Lung (tissue), 12 donors: ENCODE data around the gene SIL1. TPM values are rescaled to one million over a fixed set of nuclear protein-coding genes. Genes with fewer than 3 reads are reported as not detected.

Experiments used
- ATAC-seq: fragments of 200-7000 bp; cut with Tn5 transposase; one replicate; pipeline ENCODE4 v1.9.1; 2020; ENCODE audit warnings: moderate number of reproducible peaks; ENCODE audit not compliant: insufficient read depth, low FRiP score
- DNase-seq, 3 donors: peaks; one replicate each; pipeline ENCODE4 v3.0.0-alpha.2; 2013 to 2017
- H3K27ac ChIP-seq, 2 donors: one replicate each; pipeline ENCODE4 v1.5.1; 2013; ENCODE audit warnings: mild to moderate bottlenecking in 2 of 2, moderate library complexity in 2 of 2, control low read depth in 1 of 2, inconsistent platforms in 1 of 2, low read depth in 1 of 2, low read length in 1 of 2
- H3K27me3 ChIP-seq, 3 donors: one replicate each; pipeline ENCODE4 v1.5.1; 2013; ENCODE audit warnings: low read length in 2 of 3; ENCODE audit not compliant: control insufficient read depth in 3 of 3, insufficient read depth in 3 of 3
- H3K36me3 ChIP-seq, 4 donors: one replicate each; pipeline ENCODE4 v1.5.1; 2013; ENCODE audit warnings: low read length in 4 of 4, mild to moderate bottlenecking in 1 of 4, moderate library complexity in 1 of 4; ENCODE audit not compliant: control insufficient read depth in 4 of 4, insufficient read depth in 4 of 4
- H3K4me1 ChIP-seq, 5 donors: one replicate each; pipeline ENCODE4 v1.5.1; 2013; ENCODE audit warnings: low read length in 5 of 5, mild to moderate bottlenecking in 2 of 5, moderate library complexity in 1 of 5; ENCODE audit not compliant: control insufficient read depth in 5 of 5, insufficient read depth in 5 of 5
- H3K4me3 ChIP-seq: one replicate; pipeline ENCODE4 v1.5.1; 2013; ENCODE audit warnings: mild to moderate bottlenecking, control low read depth, moderate library complexity
- H3K9ac ChIP-seq, 2 donors: one replicate each; pipeline ENCODE4 v1.5.1; 2013; ENCODE audit warnings: low read length in 2 of 2, control low read depth in 1 of 2; ENCODE audit not compliant: insufficient read depth in 1 of 2
- H3K9me3 ChIP-seq, 4 donors: one replicate each; pipeline ENCODE4 v1.5.1; 2013; ENCODE audit warnings: low read length in 3 of 4, mild to moderate bottlenecking in 1 of 4, moderate library complexity in 1 of 4; ENCODE audit not compliant: control insufficient read depth in 4 of 4, insufficient read depth in 3 of 4
- WGBS, 2 donors: extraction: QIAGEN DNeasy Blood & Tissue Kit; methylation state at CpG; one replicate each; pipeline ENCODE4 v1.1.7; 2013; 5-methylcytosine and 5-hydroxymethylcytosine counted together
- polyA plus RNA-seq, 2 donors: library from polyadenylated mRNA; stranded (reverse); fragments of 200-250 nt; gene quantifications; one replicate each; pipeline ENCODE4 v1.2.1, GENCODE V29; 2013
- total RNA-seq, 2 donors: library from RNA; depleted of rRNA in 1 of 2; stranded (reverse); fragments of >200 nt in 1 of 2; gene quantifications; one replicate each; pipeline ENCODE4 v1.2.1, GENCODE V29; 2014 to 2021
- TF ChIP-seq, protein P1 (sequence below): IDR thresholded peaks from 2 replicates; pipeline ENCODE4 v1.5.1; 2012; ENCODE audit warnings: mild to moderate bottlenecking; ENCODE audit errors: control extremely low read depth, extremely low read depth
- donor health status: control.
- donor health status: control.
- donor health status: Bipolar disorder and iron deficiency.
- donor health status: healthy.
- donor health status: DM: yes; HTN: yes; CAD: no.

Gene SIL1
- total and polyA plus RNA-seq, 4 donors, result 38.5 to 109 (median 78.4) TPM

DNA sequence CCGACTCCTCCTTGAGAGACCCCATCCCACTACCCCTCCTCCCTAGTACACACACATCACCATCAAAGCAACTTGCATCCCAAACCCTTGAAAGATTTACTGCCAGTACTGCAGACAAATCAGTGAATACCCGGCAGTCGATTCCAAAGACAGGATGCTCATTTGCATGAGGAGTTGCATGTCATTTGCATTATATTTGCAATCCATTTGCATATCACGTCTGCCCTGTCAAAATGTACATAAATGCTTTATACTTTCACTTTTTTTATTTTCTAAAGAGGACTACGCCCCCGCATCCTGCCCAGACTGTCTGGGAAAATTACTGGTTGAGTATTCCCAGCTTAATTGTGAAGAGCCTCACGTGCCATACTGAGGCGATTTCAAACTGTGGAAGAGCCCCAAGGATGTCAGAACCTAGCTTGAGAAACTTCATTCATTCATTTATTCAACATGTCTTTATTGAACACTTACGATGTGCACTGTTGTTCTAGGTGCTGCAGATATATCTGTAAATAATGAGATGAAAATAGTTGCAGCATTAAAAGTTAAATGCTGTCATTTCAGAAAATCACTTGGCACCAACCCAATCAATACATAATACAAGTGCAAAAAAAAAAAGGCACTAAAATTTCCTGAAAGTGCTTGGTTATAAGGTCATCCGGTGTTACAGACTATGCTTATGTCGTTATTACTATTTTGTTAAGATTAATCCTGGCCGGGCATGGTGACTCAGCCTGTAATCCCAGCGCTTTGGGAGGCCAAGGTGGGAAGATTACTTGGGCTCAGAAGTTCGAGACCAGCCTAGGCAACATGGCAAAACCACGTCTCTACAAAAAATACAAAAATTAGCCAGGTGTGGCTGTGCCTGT, 17.2 kb upstream of the SIL1 start:
- no peak overlapping the region for H3K9ac ChIP-seq
- ATAC-seq (no peak), DNase-seq (no peak)
- TF ChIP-seq, protein P1, sequence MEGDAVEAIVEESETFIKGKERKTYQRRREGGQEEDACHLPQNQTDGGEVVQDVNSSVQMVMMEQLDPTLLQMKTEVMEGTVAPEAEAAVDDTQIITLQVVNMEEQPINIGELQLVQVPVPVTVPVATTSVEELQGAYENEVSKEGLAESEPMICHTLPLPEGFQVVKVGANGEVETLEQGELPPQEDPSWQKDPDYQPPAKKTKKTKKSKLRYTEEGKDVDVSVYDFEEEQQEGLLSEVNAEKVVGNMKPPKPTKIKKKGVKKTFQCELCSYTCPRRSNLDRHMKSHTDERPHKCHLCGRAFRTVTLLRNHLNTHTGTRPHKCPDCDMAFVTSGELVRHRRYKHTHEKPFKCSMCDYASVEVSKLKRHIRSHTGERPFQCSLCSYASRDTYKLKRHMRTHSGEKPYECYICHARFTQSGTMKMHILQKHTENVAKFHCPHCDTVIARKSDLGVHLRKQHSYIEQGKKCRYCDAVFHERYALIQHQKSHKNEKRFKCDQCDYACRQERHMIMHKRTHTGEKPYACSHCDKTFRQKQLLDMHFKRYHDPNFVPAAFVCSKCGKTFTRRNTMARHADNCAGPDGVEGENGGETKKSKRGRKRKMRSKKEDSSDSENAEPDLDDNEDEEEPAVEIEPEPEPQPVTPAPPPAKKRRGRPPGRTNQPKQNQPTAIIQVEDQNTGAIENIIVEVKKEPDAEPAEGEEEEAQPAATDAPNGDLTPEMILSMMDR, result no peak
- no peak overlapping the region for H3K4me3 ChIP-seq
- no peaks in the 10 kb centered on the region for H3K27me3 ChIP-seq
- peaks cover 0 to 2% (median 0%) of the 10 kb centered on the region in 4 donors for H3K9me3 ChIP-seq
- no peak overlapping the region for H3K27ac ChIP-seq
- peaks cover 0 to 3% (median 0%) of the 10 kb centered on the region in 5 donors for H3K4me1 ChIP-seq
- no peaks in the 10 kb centered on the region for H3K36me3 ChIP-seq
- WGBS, 2 donors, result 66 to 76% methylated on average over 15 of the region's 15 CpGs

DNA sequence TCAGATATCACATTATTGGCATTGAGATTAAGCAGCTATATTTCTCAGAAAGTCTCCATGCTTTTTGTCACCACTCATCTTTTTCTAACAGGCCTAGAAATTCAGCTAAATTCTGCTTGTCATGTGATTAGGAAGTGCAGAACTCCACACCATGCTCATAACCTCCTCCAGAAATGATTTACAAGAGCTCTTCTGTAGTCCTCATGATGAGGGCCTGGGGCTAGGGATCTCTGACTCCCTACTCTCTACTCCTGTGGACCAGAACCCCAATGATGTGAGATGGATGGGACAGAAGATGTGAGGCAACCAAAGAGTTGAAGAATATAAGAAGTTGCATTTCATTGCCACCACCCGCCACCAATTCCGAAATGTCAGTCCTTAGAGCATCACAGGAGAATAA, 16.5 kb upstream of the SIL1 start:
- H3K9ac ChIP-seq, result no peak overlapping the region
- H3K36me3 ChIP-seq, result no peaks in the 10 kb centered on the region
- H3K9me3 ChIP-seq, result peaks cover 0 to 2% (median 0%) of the 10 kb centered on the region in 4 donors
- no peak for DNase-seq
- 95 to 96% methylated on average over 2 of the region's 2 CpGs for WGBS, 2 donors
- ATAC-seq, result no peak
- no peak overlapping the region for H3K27ac ChIP-seq
- H3K4me1 ChIP-seq, result peaks cover 0 to 3% (median 0%) of the 10 kb centered on the region in 5 donors
- no peaks in the 10 kb centered on the region for H3K27me3 ChIP-seq
- no peak overlapping the region for H3K4me3 ChIP-seq
- TF ChIP-seq, protein P1, result no peak

DNA sequence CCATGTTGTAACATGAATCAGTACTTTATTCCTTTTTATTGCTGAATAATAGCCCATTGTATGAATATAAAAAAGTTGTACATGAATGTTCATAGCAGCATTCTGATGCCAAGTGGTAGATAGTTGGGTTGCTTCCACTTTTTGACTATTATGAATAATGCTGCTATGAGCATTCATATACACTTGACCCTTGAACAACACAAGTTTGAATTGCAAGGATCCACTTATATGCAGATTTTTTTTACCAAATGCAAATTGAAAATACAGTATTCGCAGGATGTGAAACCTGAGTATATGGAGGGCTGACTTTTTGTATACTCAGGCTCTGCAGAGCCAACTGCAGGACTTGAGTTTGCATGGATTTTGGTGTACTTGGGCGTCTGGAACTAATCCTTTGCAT, 14.7 kb upstream of the SIL1 start:
- ATAC-seq, result no peak
- no peak for DNase-seq
- Histone ChIP-seq H3K27me3 (no peaks in the 10 kb centered on the region), H3K4me1 (peaks cover 0 to 3% (median 0%) of the 10 kb centered on the region in 5 donors), H3K9ac (no peak overlapping the region), H3K36me3 (no peaks in the 10 kb centered on the region), H3K27ac (no peak overlapping the region), H3K4me3 (no peak overlapping the region), H3K9me3 (no peaks in the 10 kb centered on the region)
- WGBS, 2 donors, result 86 to 92% methylated on average over 2 of the region's 2 CpGs
- TF ChIP-seq, protein P1, result no peak
